OCI-LY1 (cell line): ENCODE results near the gene TRAPPC3.

Experiments used
- CTCF ChIP-seq: fragments of 200-600 bp; sonication (generic), shearing (Covaris generic); IDR thresholded peaks from 2 replicates; pipeline ENCODE4 v1.5.1; 2017; ENCODE audit warnings: mild to moderate bottlenecking, antibody characterized with exemption, low read length, moderate library complexity, mixed read lengths
- EZH2 ChIP-seq: fragments of 200-600 bp; sonication (generic), shearing (Covaris generic); IDR thresholded peaks from 2 replicates; pipeline ENCODE4 v1.8.0; 2017; ENCODE audit warnings: borderline replicate concordance, mixed run types, mild to moderate bottlenecking, antibody characterized with exemption, low read length, moderate library complexity, mixed read lengths

GRCh38 chr1:36170643-36171412, 21.5 kb upstream of the TRAPPC3 start:
- TF ChIP-seq CTCF (no peak), EZH2 (no peak)
